Astrocyte (in vitro differentiated cells and primary cell): Measurements from ENCODE around the gene SMARCC2. TPM values are rescaled to one million over a fixed set of nuclear protein-coding genes. Genes with fewer than 3 reads are reported as not detected.
A peak's percentile ranks its signal among the peaks of the same experiment; 100 is the strongest.
"Not testable (repeated sequence)": the region's sequence is repeated elsewhere in the genome, so short reads cannot be mapped to it uniquely, and the experiment has no call there.

Source experiments
- DNase-seq: peaks from one replicate; pipeline ENCODE4 v3.0.0-alpha.2; 2010; ENCODE audit warnings: low read depth
- FAIRE-seq: peaks from 2 replicates; lab custom pipeline; 2011; peaks lifted over from hg19 to GRCh38; lab: Jason Lieb, UNC
- H2AFZ ChIP-seq: 2 replicates; pipeline ENCODE4 v1.6.0; 2012; ENCODE audit warnings: low read depth, low read length, inconsistent platforms
- H3K27ac ChIP-seq: 2 replicates; pipeline ENCODE4 v1.5.1; 2011; ENCODE audit warnings: low read depth, low read length, inconsistent platforms
- H3K27me3 ChIP-seq: 2 replicates; pipeline ENCODE4 v1.6.0; 2011; ENCODE audit warnings: low read length, inconsistent platforms; ENCODE audit not compliant: insufficient read depth
- H3K36me3 ChIP-seq: 2 replicates; pipeline ENCODE4 v1.5.1; 2011; ENCODE audit warnings: low read length, inconsistent platforms; ENCODE audit not compliant: insufficient read depth
- H3K4me1 ChIP-seq: 2 replicates; pipeline ENCODE4 v1.5.1; 2011; ENCODE audit warnings: low read length, inconsistent platforms; ENCODE audit not compliant: insufficient read depth
- H3K4me2 ChIP-seq: 2 replicates; pipeline ENCODE4 v1.6.0; 2012; ENCODE audit warnings: low read length, inconsistent platforms
- H3K4me3 ChIP-seq: 2 replicates; pipeline ENCODE4 v1.5.1; 2011; ENCODE audit warnings: low read depth, mild to moderate bottlenecking, low read length, inconsistent platforms; ENCODE audit not compliant: insufficient read depth
- H3K79me2 ChIP-seq: 2 replicates; pipeline ENCODE4 v1.6.0; 2012; ENCODE audit warnings: mild to moderate bottlenecking, low read length, inconsistent platforms; ENCODE audit not compliant: insufficient read depth
- H3K9ac ChIP-seq: 2 replicates; pipeline ENCODE4 v1.6.0; 2012; ENCODE audit warnings: mild to moderate bottlenecking, low read length, inconsistent platforms
- H3K9me3 ChIP-seq: 2 replicates; pipeline ENCODE4 v1.5.1; 2012; ENCODE audit warnings: low read depth, mild to moderate bottlenecking, low read length, inconsistent platforms; ENCODE audit not compliant: insufficient read depth
- H4K20me1 ChIP-seq: 2 replicates; pipeline ENCODE4 v1.6.0; 2012; ENCODE audit warnings: low read length, inconsistent platforms; ENCODE audit not compliant: insufficient read depth
- H3K27ac Mint-ChIP-seq: one replicate; pipeline ENCODE4 v1.8.0; 2021; ENCODE audit warnings: mild to moderate bottlenecking, mixed read lengths; ENCODE audit not compliant: unreplicated experiment
- H3K27me3 Mint-ChIP-seq: one replicate; pipeline ENCODE4 v1.8.0; 2021; ENCODE audit warnings: low read depth, mixed read lengths; ENCODE audit not compliant: unreplicated experiment
- H3K36me3 Mint-ChIP-seq: one replicate; pipeline ENCODE4 v1.8.0; 2021; ENCODE audit warnings: low read depth, mixed read lengths; ENCODE audit not compliant: unreplicated experiment
- H3K4me1 Mint-ChIP-seq: one replicate; pipeline ENCODE4 v1.8.0; 2021; ENCODE audit warnings: low read depth, mixed read lengths; ENCODE audit not compliant: unreplicated experiment
- H3K4me3 Mint-ChIP-seq: one replicate; pipeline ENCODE4 v1.8.0; 2021; ENCODE audit warnings: mild to moderate bottlenecking, moderate library complexity, mixed read lengths; ENCODE audit not compliant: unreplicated experiment
- H3K9me3 Mint-ChIP-seq: one replicate; pipeline ENCODE4 v1.8.0; 2021; ENCODE audit warnings: mild to moderate bottlenecking, mixed read lengths; ENCODE audit not compliant: unreplicated experiment
- EZH2 ChIP-seq: IDR thresholded peaks from 2 replicates; pipeline ENCODE4 v1.6.1; 2012; ENCODE audit warnings: mild to moderate bottlenecking, low read length, inconsistent platforms; ENCODE audit not compliant: insufficient read depth
- total RNA-seq: library from RNA; stranded (reverse); gene quantifications from 2 replicates; pipeline ENCODE4 v1.2.1, GENCODE V29; 2021
- TF ChIP-seq, protein P1 (sequence below): IDR thresholded peaks from 2 replicates; pipeline ENCODE4 v1.5.1; 2011; ENCODE audit warnings: low read depth, mild to moderate bottlenecking, inconsistent platforms, low read length, moderate library complexity; ENCODE audit not compliant: insufficient read depth

Gene SMARCC2
- total RNA-seq, 1 donor from 2014 or later, result 57.6 TPM

- Histone ChIP-seq H2AFZ (peak within 1 kb of the TSS; percentile 72), H3K27ac (peak within 1 kb of the TSS; percentile 91), H4K20me1 (peaks cover 11% of the 10 kb centered on the region), H3K4me2 (peak within 1 kb of the TSS; percentile 98), H3K4me1 (peaks cover 24% of the 10 kb centered on the region), H3K36me3 (peaks cover 10% of the 10 kb centered on the region), H3K27me3 (no peaks in the 10 kb centered on the region), H3K9me3 (no peaks in the 10 kb centered on the region), H3K9ac (peak within 1 kb of the TSS; percentile 98), H3K4me3 (peak within 1 kb of the TSS; percentile 99), H3K79me2 (peaks cover 23% of the 10 kb centered on the region)
- peak within 1 kb of the TSS; percentile 97 for H3K27ac Mint-ChIP-seq
- FAIRE-seq (peak; percentile 9), DNase-seq (peak; percentile 99)
- peaks cover 23% of the 10 kb centered on the region for H3K36me3 Mint-ChIP-seq
- H3K4me3 Mint-ChIP-seq, result peak within 1 kb of the TSS; percentile 96
- no peaks in the 10 kb centered on the region for H3K27me3 Mint-ChIP-seq
- peaks cover 22% of the 10 kb centered on the region for H3K4me1 Mint-ChIP-seq
- no peak for TF ChIP-seq EZH2
- TF ChIP-seq, protein P1, sequence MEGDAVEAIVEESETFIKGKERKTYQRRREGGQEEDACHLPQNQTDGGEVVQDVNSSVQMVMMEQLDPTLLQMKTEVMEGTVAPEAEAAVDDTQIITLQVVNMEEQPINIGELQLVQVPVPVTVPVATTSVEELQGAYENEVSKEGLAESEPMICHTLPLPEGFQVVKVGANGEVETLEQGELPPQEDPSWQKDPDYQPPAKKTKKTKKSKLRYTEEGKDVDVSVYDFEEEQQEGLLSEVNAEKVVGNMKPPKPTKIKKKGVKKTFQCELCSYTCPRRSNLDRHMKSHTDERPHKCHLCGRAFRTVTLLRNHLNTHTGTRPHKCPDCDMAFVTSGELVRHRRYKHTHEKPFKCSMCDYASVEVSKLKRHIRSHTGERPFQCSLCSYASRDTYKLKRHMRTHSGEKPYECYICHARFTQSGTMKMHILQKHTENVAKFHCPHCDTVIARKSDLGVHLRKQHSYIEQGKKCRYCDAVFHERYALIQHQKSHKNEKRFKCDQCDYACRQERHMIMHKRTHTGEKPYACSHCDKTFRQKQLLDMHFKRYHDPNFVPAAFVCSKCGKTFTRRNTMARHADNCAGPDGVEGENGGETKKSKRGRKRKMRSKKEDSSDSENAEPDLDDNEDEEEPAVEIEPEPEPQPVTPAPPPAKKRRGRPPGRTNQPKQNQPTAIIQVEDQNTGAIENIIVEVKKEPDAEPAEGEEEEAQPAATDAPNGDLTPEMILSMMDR, result no peak
- no peaks in the 10 kb centered on the region for H3K9me3 Mint-ChIP-seq
Observed at GRCh38 chr12:56117778-56118687, 71.2 kb downstream of the SMARCC2 start, which contains the start of gene ZC3H10. Gene ZC3H10 (plus strand): TSS chr12:56118266. CDS start chr12:56120563, 2,297 bp downstream.

DNA sequence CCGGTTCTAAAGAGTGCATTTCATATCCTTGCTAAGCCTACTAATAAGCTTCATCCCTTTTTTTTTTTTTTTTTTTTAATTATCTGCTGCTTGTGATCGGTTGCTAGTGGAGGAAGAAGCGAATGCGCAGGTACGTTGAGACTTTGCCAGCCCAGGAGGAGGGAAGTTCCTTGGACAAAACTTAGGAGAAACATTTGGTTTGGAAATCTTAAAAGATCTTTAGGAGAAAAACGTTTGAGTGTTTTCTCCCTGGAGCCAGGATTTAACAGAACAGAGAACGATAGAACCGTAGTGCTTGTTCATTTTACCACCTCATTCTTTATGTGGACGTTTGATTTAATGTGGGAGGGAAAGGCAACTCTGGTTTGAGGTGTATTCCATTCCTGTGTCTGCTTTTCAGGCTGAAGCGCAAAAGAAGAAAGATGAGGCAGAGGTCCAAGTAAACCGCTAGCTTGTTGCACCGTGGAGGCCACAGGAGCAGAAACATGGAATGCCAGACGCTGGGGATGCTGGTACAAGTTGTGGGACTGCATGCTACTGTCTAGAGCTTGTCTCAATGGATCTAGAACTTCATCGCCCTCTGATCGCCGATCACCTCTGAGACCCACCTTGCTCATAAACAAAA lies 72.1 kb downstream of the SMARCC2 start:
- Mint-ChIP-seq H3K4me1 (peaks cover 22% of the 10 kb centered on the region), H3K36me3 (peaks cover 23% of the 10 kb centered on the region), H3K4me3 (peak overlapping the region; percentile 96), H3K27ac (peak overlapping the region; percentile 97)
- H3K9me3 Mint-ChIP-seq, H3K9me3 ChIP-seq, H3K27me3 ChIP-seq, DNase-seq, FAIRE-seq, H2AFZ ChIP-seq, H3K27me3 Mint-ChIP-seq: not testable (repeated sequence)
- H3K27ac ChIP-seq, result peak overlapping the region; percentile 91
- H3K79me2 ChIP-seq, result peaks cover 23% of the 10 kb centered on the region
- H4K20me1 ChIP-seq, result peaks cover 11% of the 10 kb centered on the region
- H3K36me3 ChIP-seq, result peaks cover 15% of the 10 kb centered on the region
- H3K9ac ChIP-seq, result peak overlapping the region; percentile 98
- peak overlapping the region; percentile 98 for H3K4me2 ChIP-seq
- H3K4me1 ChIP-seq, result peaks cover 24% of the 10 kb centered on the region
- H3K4me3 ChIP-seq, result peak overlapping the region; percentile 99

- Histone ChIP-seq H3K79me2 (peaks cover 23% of the 10 kb centered on the region), H3K4me2 (peak within 1 kb of the TSS; percentile 98), H3K4me3 (peak within 1 kb of the TSS; percentile 99), H3K27ac (peak within 1 kb of the TSS; percentile 91), H3K9ac (peak within 1 kb of the TSS; percentile 98), H3K9me3 (no peaks in the 10 kb centered on the region), H4K20me1 (peaks cover 11% of the 10 kb centered on the region), H3K36me3 (peaks cover 20% of the 10 kb centered on the region), H3K4me1 (peaks cover 24% of the 10 kb centered on the region), H3K27me3 (no peaks in the 10 kb centered on the region), H2AFZ (peak within 1 kb of the TSS; percentile 84)
- Mint-ChIP-seq H3K9me3 (no peaks in the 10 kb centered on the region), H3K27ac (peak within 1 kb of the TSS; percentile 97), H3K27me3 (no peaks in the 10 kb centered on the region), H3K36me3 (peaks cover 23% of the 10 kb centered on the region), H3K4me3 (peak within 1 kb of the TSS; percentile 96), H3K4me1 (peaks cover 22% of the 10 kb centered on the region)
- DNase-seq (peak; percentile 80), FAIRE-seq (no peak)
- TF ChIP-seq EZH2, result no peak
- TF ChIP-seq, protein P1, result no peak
Observed at GRCh38 chr12:56116267-56117081, 72.8 kb downstream of the SMARCC2 start, which contains the start of gene RPL41. Gene RPL41 (plus strand): TSS chr12:56116633.
